K562 (cell line): Measurements from ENCODE around the gene CLNK. TPM values are rescaled to one million over a fixed set of nuclear protein-coding genes. Genes with fewer than 3 reads are reported as not detected.

ENCODE experiments used
- ATAC-seq: fragments of 200-7000 bp; cut with Tn5 transposase; 3 replicates; pipeline ENCODE4 v1.9.1; 2020; ENCODE audit warnings: moderate library complexity
- BruUV-seq: library from RNA; stranded (reverse); fragments of 400-500 nt; replicated peaks from 2 replicates; lab custom pipeline; 2021; lab: Mats Ljungman, UMichigan
- CTCF ChIA-PET: fragments of 300-600 bp; formaldehyde crosslinking; extraction: SDS; loops from one replicate; lab custom pipeline; 2021; ENCODE audit warnings: low intra/inter-chr PET ratio; lab: Yijun Ruan, JAX
- POLR2A ChIA-PET: fragments of 300-600, 350-650 bp; sonication (Branson Sonifier 250); formaldehyde crosslinking; extraction: SDS; loops from one replicate; lab custom pipeline; 2021; ENCODE audit warnings: antibody characterized with exemption, inconsistent platforms; lab: Yijun Ruan, JAX
- DNase-seq, 4 experiments: peaks; one replicate each; pipeline versions ENCODE4 v3.0.0 to v3.0.0-alpha.2; 2011 to 2018; ENCODE audit warnings: low spot score in 3 of 4, mixed read lengths in 3 of 4; ENCODE audit errors: extremely low read depth in 1 of 4
- FAIRE-seq: peaks from 2 replicates; lab custom pipeline; 2011; peaks lifted over from hg19 to GRCh38; lab: Jason Lieb, UNC
- H2AFZ ChIP-seq: 2 replicates; pipeline ENCODE4 v1.6.0; 2011; ENCODE audit warnings: low read depth, low read length, control low read depth, inconsistent platforms
- H3K27ac ChIP-seq: fragments of 200-600 bp; 3 replicates; pipeline ENCODE4 v1.8.0; 2011; ENCODE audit warnings: low read depth, mild to moderate bottlenecking, control low read depth, inconsistent platforms, low read length, moderate library complexity, mixed read lengths; ENCODE audit errors: extremely low read depth
- H3K27me3 ChIP-seq, 2 experiments: fragments of 300-600 bp in 1 of 2; 2 replicates in 1 of 2; 3 replicates in 1 of 2; pipeline versions ENCODE4 v1.6.0 to v1.8.0; 2011; ENCODE audit warnings: inconsistent platforms in 2 of 2, low read length in 2 of 2, mild to moderate bottlenecking in 1 of 2, mixed read lengths in 1 of 2, moderate library complexity in 1 of 2; ENCODE audit not compliant: control insufficient read depth in 2 of 2, insufficient read depth in 2 of 2
- H3K36me3 ChIP-seq: fragments of 300-600 bp; 3 replicates; pipeline ENCODE4 v1.8.0; 2011; ENCODE audit warnings: mild to moderate bottlenecking, low read length, inconsistent platforms; ENCODE audit not compliant: control insufficient read depth, insufficient read depth
- H3K4me1 ChIP-seq, 2 experiments: fragments of 200-600 bp in 1 of 2; replicated peaks in 1 of 2; 2 replicates in 1 of 2; 3 replicates in 1 of 2; pipeline versions ENCODE4 v1.5.1 to v1.8.0; 2011; ENCODE audit warnings: inconsistent platforms in 2 of 2, low read length in 2 of 2, mild to moderate bottlenecking in 1 of 2, mixed read lengths in 1 of 2, moderate library complexity in 1 of 2; ENCODE audit not compliant: control insufficient read depth in 2 of 2, insufficient read depth in 2 of 2
- H3K4me2 ChIP-seq: 2 replicates; pipeline ENCODE4 v1.6.1; 2011; ENCODE audit warnings: low read length, control low read depth, inconsistent platforms, mixed read lengths; ENCODE audit not compliant: insufficient read depth
- H3K4me3 ChIP-seq: fragments of 200-600 bp; sonication (generic), shearing (Covaris generic); 2 replicates; pipeline ENCODE4 v1.5.1; 2016; ENCODE audit warnings: control low read depth, inconsistent platforms
- H3K79me2 ChIP-seq: fragments of 200-600 bp; 3 replicates; pipeline ENCODE4 v1.8.0; 2011; ENCODE audit warnings: low read length, inconsistent platforms; ENCODE audit not compliant: control insufficient read depth, insufficient read depth
- H3K9ac ChIP-seq, 2 experiments: 2 replicates each; pipeline versions ENCODE4 v1.6.0 to v1.6.1; 2011; ENCODE audit warnings: low read depth in 2 of 2, low read length in 2 of 2, control low read depth in 1 of 2, inconsistent platforms in 1 of 2, mild to moderate bottlenecking in 1 of 2, mixed read lengths in 1 of 2; ENCODE audit not compliant: insufficient read depth in 1 of 2
- H3K9me1 ChIP-seq: one replicate; pipeline ENCODE4 v1.6.0; 2011; ENCODE audit warnings: inconsistent platforms, mild to moderate bottlenecking, low read length, moderate library complexity; ENCODE audit not compliant: control insufficient read depth, insufficient read depth
- H3K9me3 ChIP-seq: replicated peaks from 2 replicates; pipeline ENCODE4 v1.5.1; 2011; ENCODE audit warnings: low read depth, low read length, inconsistent platforms; ENCODE audit not compliant: control insufficient read depth, insufficient read depth
- H4K20me1 ChIP-seq: replicated peaks from 2 replicates; pipeline ENCODE4 v1.6.1; 2011; ENCODE audit warnings: low read length, inconsistent platforms, mixed read lengths; ENCODE audit not compliant: control insufficient read depth, insufficient read depth
- CEBPG ChIP-seq, 3 experiments: fragments of 200-800 bp in 1 of 3; sonication (Bioruptor generic) in 1 of 3; sonication (generic) in 1 of 3; formaldehyde crosslinking in 1 of 3; IDR thresholded peaks in 2 of 3; conservative IDR thresholded peaks in 1 of 3; 2 replicates each; pipeline versions ENCODE4 v1.6.1 to v1.8.0; 2016 to 2022; ENCODE audit warnings: missing compliant biosample characterization in 2 of 3, missing genetic modification characterization in 2 of 3, mild to moderate bottlenecking in 1 of 3, missing genetic modification reagents in 1 of 3
- CREM ChIP-seq: IDR thresholded peaks from 2 replicates; pipeline ENCODE4 v1.6.1; 2014; ENCODE audit warnings: antibody characterized with exemption, low read depth
- ETS2 ChIP-seq: IDR thresholded peaks from 2 replicates; pipeline ENCODE4 v1.6.1; 2016; ENCODE audit warnings: borderline replicate concordance, missing genetic modification characterization, mild to moderate bottlenecking, moderate library complexity, missing compliant biosample characterization; ENCODE audit not compliant: poor library complexity, severe bottlenecking
- HIVEP1 ChIP-seq: fragments of 250-450 bp; sonication (Bioruptor Pico); IDR thresholded peaks from 2 replicates; pipeline ENCODE4 v1.4.0; 2020; ENCODE audit warnings: mild to moderate bottlenecking
- HMG20A ChIP-seq: fragments of 450-650 bp; formaldehyde crosslinking; conservative IDR thresholded peaks from 2 replicates; pipeline ENCODE4 v1.4.0; 2020; ENCODE audit warnings: mild to moderate bottlenecking, mixed read lengths
- ID3 ChIP-seq, 2 experiments: fragments of 250-450 bp in 1 of 2; fragments of 450-650 bp in 1 of 2; sonication (Bioruptor Pico) in 1 of 2; IDR thresholded peaks; 2 replicates each; pipeline versions ENCODE4 v1.6.1 to v1.8.0; 2016 to 2021; ENCODE audit warnings: mild to moderate bottlenecking in 2 of 2, moderate library complexity in 2 of 2, missing compliant biosample characterization in 1 of 2, missing genetic modification characterization in 1 of 2
- NFATC3 ChIP-seq: fragments of 450-650 bp; IDR thresholded peaks from 2 replicates; pipeline ENCODE4 v1.6.1; 2017; ENCODE audit warnings: mild to moderate bottlenecking
- PBX2 ChIP-seq, 2 experiments: IDR thresholded peaks in 1 of 2; conservative IDR thresholded peaks in 1 of 2; 2 replicates each; pipeline ENCODE4 v1.6.1; 2016; ENCODE audit warnings: low read depth in 2 of 2, mild to moderate bottlenecking in 1 of 2, missing compliant biosample characterization in 1 of 2, missing genetic modification characterization in 1 of 2, moderate library complexity in 1 of 2
- TCF3 ChIP-seq: sonication (generic); formaldehyde crosslinking; IDR thresholded peaks from 2 replicates; pipeline ENCODE4 v1.4.0; 2020; ENCODE audit warnings: mild to moderate bottlenecking, missing genetic modification reagents
- ZNF124 ChIP-seq: sonication (generic); formaldehyde crosslinking; IDR thresholded peaks from 2 replicates; pipeline ENCODE4 v1.8.1; 2022; ENCODE audit warnings: missing genetic modification reagents
- ZNF224 ChIP-seq: sonication (generic); formaldehyde crosslinking; IDR thresholded peaks from 2 replicates; pipeline ENCODE4 v1.8.0; 2022; ENCODE audit warnings: mild to moderate bottlenecking, missing genetic modification reagents
- ZNF507 ChIP-seq: conservative IDR thresholded peaks from 2 replicates; pipeline ENCODE4 v1.6.1; 2017; ENCODE audit warnings: missing genetic modification characterization, missing compliant biosample characterization
- ZNF609 ChIP-seq: sonication (generic); formaldehyde crosslinking; IDR thresholded peaks from 2 replicates; pipeline ENCODE4 v1.8.1; 2023; ENCODE audit warnings: missing genetic modification reagents, mild to moderate bottlenecking, borderline replicate concordance
- ZNF79 ChIP-seq: fragments of 250-450 bp; sonication (Bioruptor Pico); IDR thresholded peaks from 2 replicates; pipeline ENCODE4 v1.4.0; 2020; ENCODE audit warnings: low read depth, mild to moderate bottlenecking, moderate library complexity
- WGBS: fragments of 100-300 bp; shearing (Covaris generic); methylation state at CpG from one replicate; pipeline ENCODE4 v1.1.6; 2016; ENCODE audit warnings: low coverage, mixed read lengths; ENCODE audit not compliant: insufficient coverage; ENCODE audit errors: missing lambda C conversion rate; 5-methylcytosine and 5-hydroxymethylcytosine counted together
- in situ Hi-C: fragments of 300-500 bp; cut with MboI; formaldehyde crosslinking; loops from 4 replicates; pipeline ENCODE4 v1.15.0; 2018; ENCODE audit warnings: inconsistent platforms, mixed read lengths
- intact Hi-C: fragments of 100-400 bp; cut with micrococcal nuclease; formaldehyde crosslinking; loops from 2 replicates; pipeline ENCODE4 v1.14.2; 2022
- polyA plus RNA-seq, 8 experiments: library from polyadenylated mRNA; depleted of rRNA in 4 of 8; stranded (reverse) in 5 of 8; unstranded in 3 of 8; fragments of >200 nt; fragmentation: Nextera tagmentation in 2 of 8; fragmentation: Illumina TruSeq in 1 of 8; extraction: Ambion mirVana in 2 of 8; extraction: Trizol in 1 of 8; gene quantifications; 2 replicates each; pipeline versions ENCODE4 v1.2.1 to v1.2.3, GENCODE V29; 2011 to 2014; ENCODE audit warnings: inconsistent platforms in 1 of 8, missing spikeins in 1 of 8
- total RNA-seq, 7 experiments: library from RNA; depleted of rRNA in 6 of 7; stranded (reverse); fragments of >200 nt in 6 of 7; fragmentation: Illumina TruSeq in 2 of 7; extraction: Trizol in 2 of 7; gene quantifications; 2 replicates each; pipeline versions ENCODE4 v1.2.1 to v1.2.3, GENCODE V29; 2011 to 2021; ENCODE audit warnings: low replicate concordance in 1 of 7

CLNK gene
- total and polyA plus RNA-seq, 9 of the 15 experiments (the other 6 are each of a cell fraction or from before 2014, with no cell fraction given), result not detected

- no peak overlapping the region for H3K4me2 ChIP-seq
- DNase-seq, result no peak
- no peaks in the 10 kb centered on the region for H3K4me1 ChIP-seq
- H2AFZ ChIP-seq, result no peak overlapping the region
- H4K20me1 ChIP-seq, result no peaks in the 10 kb centered on the region
- H3K27ac ChIP-seq, result no peak overlapping the region
- no peaks in the 10 kb centered on the region for H3K36me3 ChIP-seq
- BruUV-seq, result no TSS peak
- ChIA-PET POLR2A (no interaction called here), CTCF (no interaction called here)
- H3K9ac ChIP-seq, result no peak overlapping the region
- in situ Hi-C loops, result no loop called here
- FAIRE-seq, result no peak
- WGBS, result 3% methylated on average over 6 of the region's 6 CpGs
- H3K27me3 ChIP-seq, result no peaks in the 10 kb centered on the region
- intact Hi-C loops, result no loop called here
- H3K79me2 ChIP-seq, result no peaks in the 10 kb centered on the region
- no peak for ATAC-seq
- H3K9me3 ChIP-seq, result no peaks in the 10 kb centered on the region
- no peak overlapping the region for H3K4me3 ChIP-seq
- H3K9me1 ChIP-seq, result no peaks in the 10 kb centered on the region
- TF ChIP-seq PBX2 (CRISPR knock-in tag; IDR thresholded peaks at IDR 0.05; ENCODE audit: low read depth) (no peak), PBX2 (tag; conservative IDR thresholded peaks at IDR 0.05; ENCODE audit: low read depth) (no peak), TCF3 (CRISPR knock-in tag) (no peak), ZNF224 (CRISPR knock-in tag) (no peak), CREM (no peak), ZNF79 (CRISPR knock-in tag) (no peak), ZNF507 (tag) (no peak), CEBPG (CRISPR knock-in tag; IDR thresholded peaks at IDR 0.05) (no peak), CEBPG (tag; conservative IDR thresholded peaks at IDR 0.05 in 1 of 2, IDR thresholded peaks at IDR 0.05 in 1 of 2) (no peak), ZNF124 (CRISPR knock-in tag) (no peak), ID3 (CRISPR knock-in tag; IDR thresholded peaks at IDR 0.05) (no peak), ID3 (tag; IDR thresholded peaks at IDR 0.05) (no peak), ETS2 (tag) (no peak), NFATC3 (no peak), ZNF609 (CRISPR knock-in tag) (no peak), HMG20A (CRISPR knock-in tag) (no peak), HIVEP1 (CRISPR knock-in tag) (no peak)
Measured at GRCh38 chr4:10623862-10624261, 60.7 kb downstream of the CLNK start.
